ENCODE results near the gene ORC6. TPM values are rescaled to one million over a fixed set of nuclear protein-coding genes. Genes with fewer than 3 reads are reported as not detected.

Gene ORC6
- total RNA-seq, 1 experiment from 2014 or later: 95.0 TPM

GRCh38 chr16:46718214-46718613 lies 28.8 kb downstream of the ORC6 start:
- no peaks in the 10 kb centered on the region for H3K23me2 ChIP-seq (ENCODE audit: insufficient read length, low read depth, low read length, poor library complexity, severe bottlenecking)
- no peak overlapping the region for H2BK5ac ChIP-seq (ENCODE audit: insufficient read length, low read length)
- TF ChIP-seq CTCF (conservative IDR thresholded peaks at IDR 0.05): no peak
- H3K27ac ChIP-seq (ENCODE audit: insufficient read length, low read depth, low read length): no peak overlapping the region
- Mint-ChIP-seq H3K36me3 (ENCODE audit: insufficient read depth in 1 of 3, low read depth in 3 of 3) (no peaks in the 10 kb centered on the region), H3K4me1 (no peaks in the 10 kb centered on the region), H3K27me3 (ENCODE audit: low read depth) (no peaks in the 10 kb centered on the region), H3K4me3 (no peak overlapping the region), H3K9me3 (peaks cover 0 to 3% of the 10 kb centered on the region in 2 experiments; a peak in 1 of 5 replicates), H3K27ac (no peak overlapping the region)
- H2BK15ac ChIP-seq (ENCODE audit: low read depth, low read length): no peak overlapping the region
- no peak overlapping the region for H4K91ac ChIP-seq (ENCODE audit: insufficient read length, low read depth, low read length)
- H2BK20ac ChIP-seq (ENCODE audit: low read depth, low read length, poor library complexity, severe bottlenecking): no peak overlapping the region
- no peak overlapping the region for H3K23ac ChIP-seq (ENCODE audit: insufficient read length, low read depth, low read length)
- H2BK120ac ChIP-seq (ENCODE audit: low read depth, low read length, poor library complexity, severe bottlenecking): no peak overlapping the region
- H4K5ac ChIP-seq (ENCODE audit: insufficient read length, low read depth, low read length): no peak overlapping the region
- no peaks in the 10 kb centered on the region for H3K27me3 ChIP-seq (ENCODE audit: insufficient read depth, low read length)
- no peak overlapping the region for H3K4me2 ChIP-seq (ENCODE audit: insufficient read depth, insufficient read length, low read length)
- no peaks in the 10 kb centered on the region for H4K20me1 ChIP-seq (ENCODE audit: control insufficient read depth, insufficient read depth, insufficient read length)
- no peaks in the 10 kb centered on the region for H3K79me1 ChIP-seq (ENCODE audit: insufficient read depth, low read depth, low read length, poor library complexity, severe bottlenecking)
- no peak overlapping the region for H2AFZ ChIP-seq (ENCODE audit: low read length)
- no peak overlapping the region for H3K18ac ChIP-seq (ENCODE audit: insufficient read length, low read depth, low read length)
- no peaks in the 10 kb centered on the region for H3K79me2 ChIP-seq (ENCODE audit: insufficient read depth, low read length)
- no peak overlapping the region for H3K56ac ChIP-seq (ENCODE audit: insufficient read length, low read depth, low read length)
- H3T11ph ChIP-seq (ENCODE audit: low read length): no peak overlapping the region
- no peaks in the 10 kb centered on the region for H3K9me3 ChIP-seq (ENCODE audit: control insufficient read depth, low read depth, low read length)
- no peak overlapping the region for H2BK12ac ChIP-seq (ENCODE audit: insufficient read length, low read depth, low read length)
- DNase-seq: no peak
- H4K8ac ChIP-seq (replicated peaks; ENCODE audit: insufficient read length, low read depth, low read length): no peak overlapping the region
- no CpG with 5 or more reads among the region's 8 CpGs for WGBS (ENCODE audit: extremely low coverage, insufficient read length, low lambda C conversion rate)
- no peak overlapping the region for H3K4ac ChIP-seq (ENCODE audit: low read depth, low read length)
- H2AK5ac ChIP-seq (ENCODE audit: insufficient read length, low read length): no peak overlapping the region
- H3K14ac ChIP-seq (ENCODE audit: insufficient read depth, low read length): no peak overlapping the region
- no peak overlapping the region for H3K9ac ChIP-seq (ENCODE audit: extremely low read depth, insufficient read length, low read length)
- H3K4me1 ChIP-seq (ENCODE audit: insufficient read depth, low read length): no peaks in the 10 kb centered on the region

All from H9 (cell line).